ENCODE results near the gene APMAP. TPM values are rescaled to one million over a fixed set of nuclear protein-coding genes. Genes with fewer than 3 reads are reported as not detected.

APMAP gene
- total and polyA plus RNA-seq, 9 of the 15 experiments (the other 6 are each of a cell fraction or from before 2014, with no cell fraction given), result 6.7 to 18.2 (median 14.4) TPM

GRCh38 chr20:24938498-24938897 is 54.1 kb downstream of the APMAP start:
- Histone ChIP-seq H3K36me3 (ENCODE audit: control insufficient read depth, insufficient read depth, low read length) (no peaks in the 10 kb centered on the region), H3K27ac (ENCODE audit: extremely low read depth, low read depth, low read length) (no peak overlapping the region), H3K4me1 (replicated peaks in 1 of 2; ENCODE audit: control insufficient read depth in 2 of 2, insufficient read depth in 2 of 2, low read length in 2 of 2) (no peaks in the 10 kb centered on the region; a peak in 1 of 5 replicates), H3K9ac (ENCODE audit: insufficient read depth in 1 of 2, low read depth in 2 of 2, low read length in 2 of 2) (no peak overlapping the region), H3K27me3 (ENCODE audit: control insufficient read depth in 2 of 2, insufficient read depth in 2 of 2, low read length in 2 of 2) (no peaks in the 10 kb centered on the region), H3K4me3 (no peak overlapping the region), H4K20me1 (replicated peaks; ENCODE audit: control insufficient read depth, insufficient read depth, low read length) (no peaks in the 10 kb centered on the region), H3K9me1 (ENCODE audit: control insufficient read depth, insufficient read depth, low read length) (no peaks in the 10 kb centered on the region), H3K9me3 (replicated peaks; ENCODE audit: control insufficient read depth, insufficient read depth, low read depth, low read length) (no peaks in the 10 kb centered on the region), H2AFZ (ENCODE audit: low read depth, low read length) (no peak overlapping the region), H3K4me2 (ENCODE audit: insufficient read depth, low read length) (no peak overlapping the region), H3K79me2 (ENCODE audit: control insufficient read depth, insufficient read depth, low read length) (no peaks in the 10 kb centered on the region)
- ChIA-PET POLR2A (interaction anchor here (0.6 kb wide), 1 partner anchor 13 kb away, joined by 3 read pairs; no protein-coding TSS in a partner anchor), CTCF (ENCODE audit: low intra/inter-chr PET ratio) (no interaction called here)
- no TSS peak for BruUV-seq (replicated peaks)
- intact Hi-C loops (cut with micrococcal nuclease) (no loop called here), in situ Hi-C loops (cut with MboI) (no loop called here)
- DNase-seq (ENCODE audit: extremely low read depth in 1 of 4, low spot score in 3 of 4) (no peak), ATAC-seq (no peak), FAIRE-seq (no peak)
- WGBS (ENCODE audit: insufficient coverage, low coverage, missing lambda C conversion rate), result 0% methylated on average over 5 of the region's 5 CpGs
- TF ChIP-seq MTA2 (IDR thresholded peaks at IDR 0.05; ENCODE audit: low read depth), result no peak
- no peak for TF ChIP-seq USF2 (CRISPR knock-in tag; IDR thresholded peaks at IDR 0.05)
- no peak for TF ChIP-seq FOXJ2 (tag; IDR thresholded peaks at IDR 0.05)
- no peak for TF ChIP-seq BCLAF1 (IDR thresholded peaks at IDR 0.05; ENCODE audit: borderline replicate concordance in 1 of 2, control insufficient read depth in 1 of 2, low read depth in 2 of 2, low read length in 1 of 2)
- no peak for TF ChIP-seq DMBX1 (CRISPR knock-in tag; IDR thresholded peaks at IDR 0.05; ENCODE audit: borderline replicate concordance)
- no peak for TF ChIP-seq PREB (CRISPR knock-in tag; IDR thresholded peaks at IDR 0.05)

All from K562 (cell line).